Measurements from ENCODE around the gene CTNNA3. TPM values are rescaled to one million over a fixed set of nuclear protein-coding genes. Genes with fewer than 3 reads are reported as not detected.

CTNNA3 gene
- polyA plus RNA-seq, 1 donor from 2014 or later = 0.14 TPM

DNA sequence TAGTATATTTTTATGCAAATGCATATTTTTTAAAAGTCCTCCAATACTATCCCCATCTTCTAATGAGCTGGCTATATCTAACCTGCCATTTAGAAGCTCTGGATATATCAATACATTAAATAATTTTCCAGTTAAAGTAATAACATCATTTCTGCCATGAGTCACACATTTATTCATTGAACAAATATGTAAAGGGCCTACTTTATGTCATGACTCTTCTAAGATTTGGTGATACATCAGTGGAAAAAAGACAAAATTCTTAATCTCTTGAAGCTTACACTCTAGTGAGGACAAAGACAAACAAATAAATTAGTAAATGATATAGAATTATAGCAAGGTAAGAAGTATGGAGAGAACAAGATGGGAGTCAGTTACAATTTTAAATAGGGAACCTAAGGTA is 1487.0 kb downstream of the CTNNA3 start:
- Histone ChIP-seq H3F3A (ENCODE audit: insufficient read depth, low read length, poor library complexity, severe bottlenecking) (no peaks in the 10 kb centered on the region), H3K9me2 (ENCODE audit: insufficient read depth, low read length) (no peaks in the 10 kb centered on the region), H3K9me3 (ENCODE audit: low read length) (no peaks in the 10 kb centered on the region), H4K20me1 (ENCODE audit: insufficient read depth) (no peaks in the 10 kb centered on the region), H3K36me3 (ENCODE audit: insufficient read depth, low read length) (no peaks in the 10 kb centered on the region), H3K4me3 (ENCODE audit: low read length) (no peak overlapping the region), H3K4me2 (ENCODE audit: low read length) (no peak overlapping the region), H3K27me3 (ENCODE audit: insufficient read depth, low read depth, low read length) (no peaks in the 10 kb centered on the region), H3K9ac (ENCODE audit: low read length) (no peak overlapping the region), H2AFZ (ENCODE audit: low read depth, low read length) (no peak overlapping the region), H3K79me2 (replicated peaks; ENCODE audit: insufficient read depth, low read length) (no peaks in the 10 kb centered on the region), H3K27ac (ENCODE audit: low read length) (no peak overlapping the region)
- TF ChIP-seq RAD21 (conservative IDR thresholded peaks at IDR 0.05) = no peak

GRCh38 chr10:66204838-66205237 is 1491.2 kb downstream of the CTNNA3 start:
- no peak for TF ChIP-seq CTCF (IDR thresholded peaks at IDR 0.05; ENCODE audit: poor library complexity, severe bottlenecking)
- no peak for TF ChIP-seq MXI1 (conservative IDR thresholded peaks at IDR 0.05; ENCODE audit: poor library complexity, severe bottlenecking)
- TF ChIP-seq RAD21 (conservative IDR thresholded peaks at IDR 0.05) = no peak
- TF ChIP-seq EP300 (conservative IDR thresholded peaks at IDR 0.05; ENCODE audit: poor library complexity, severe bottlenecking) = no peak
- TF ChIP-seq POLR2AphosphoS5 (IDR thresholded peaks at IDR 0.05) = no peak
- TF ChIP-seq EZH2 (IDR thresholded peaks at IDR 0.05; ENCODE audit: borderline replicate concordance, insufficient read depth, low read length, poor library complexity, severe bottlenecking) = no peak
- no peak for TF ChIP-seq REST (IDR thresholded peaks at IDR 0.05; ENCODE audit: borderline replicate concordance)
- TF ChIP-seq SMC3 (conservative IDR thresholded peaks at IDR 0.05; ENCODE audit: poor library complexity) = no peak
- TF ChIP-seq TAF1 (IDR thresholded peaks at IDR 0.05; ENCODE audit: low read depth) = no peak
- Histone ChIP-seq H3K9ac (ENCODE audit: low read length) (no peak overlapping the region), H3K4me3 (ENCODE audit: low read length) (no peak overlapping the region), H4K20me1 (ENCODE audit: insufficient read depth) (no peaks in the 10 kb centered on the region), H3F3A (ENCODE audit: insufficient read depth, low read length, poor library complexity, severe bottlenecking) (no peaks in the 10 kb centered on the region), H3K4me2 (ENCODE audit: low read length) (no peak overlapping the region), H3K9me2 (ENCODE audit: insufficient read depth, low read length) (no peaks in the 10 kb centered on the region), H3K27me3 (ENCODE audit: insufficient read depth, low read depth, low read length) (no peaks in the 10 kb centered on the region), H3K36me3 (ENCODE audit: insufficient read depth, low read length) (no peaks in the 10 kb centered on the region), H3K79me2 (replicated peaks; ENCODE audit: insufficient read depth, low read length) (no peaks in the 10 kb centered on the region), H3K27ac (ENCODE audit: low read length) (no peak overlapping the region), H2AFZ (ENCODE audit: low read depth, low read length) (no peak overlapping the region), H3K9me3 (ENCODE audit: low read length) (no peaks in the 10 kb centered on the region)

DNA sequence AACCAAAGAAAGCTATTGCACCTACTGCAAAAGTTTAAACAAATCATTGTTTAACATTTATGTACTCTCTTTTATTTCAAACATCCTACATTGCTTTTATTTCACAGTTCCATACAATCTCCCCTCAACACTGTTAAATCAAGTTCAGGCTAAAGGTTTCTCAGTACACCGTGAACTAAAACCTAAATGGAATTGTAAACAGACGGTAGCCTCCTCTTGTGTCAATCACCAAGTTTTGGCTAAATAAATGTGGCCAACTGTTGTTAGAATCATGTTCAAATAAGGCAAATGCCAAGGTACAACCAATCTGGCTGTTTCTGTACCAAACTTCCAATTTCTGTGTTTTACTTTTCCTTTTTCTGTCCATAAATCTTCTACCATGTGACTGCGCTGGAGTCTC is 1493.9 kb downstream of the CTNNA3 start:
- no peak for TF ChIP-seq RAD21 (conservative IDR thresholded peaks at IDR 0.05)
- TF ChIP-seq REST (IDR thresholded peaks at IDR 0.05; ENCODE audit: borderline replicate concordance) = no peak
- H4K20me1 ChIP-seq (ENCODE audit: insufficient read depth) = no peaks in the 10 kb centered on the region
- no peak overlapping the region for H3K4me2 ChIP-seq (ENCODE audit: low read length)
- no peak overlapping the region for H3K9ac ChIP-seq (ENCODE audit: low read length)
- H3F3A ChIP-seq (ENCODE audit: insufficient read depth, low read length, poor library complexity, severe bottlenecking) = no peaks in the 10 kb centered on the region
- H2AFZ ChIP-seq (ENCODE audit: low read depth, low read length) = no peak overlapping the region
- H3K27ac ChIP-seq (ENCODE audit: low read length) = no peak overlapping the region
- H3K36me3 ChIP-seq (ENCODE audit: insufficient read depth, low read length) = no peaks in the 10 kb centered on the region
- no peaks in the 10 kb centered on the region for H3K9me2 ChIP-seq (ENCODE audit: insufficient read depth, low read length)
- no peaks in the 10 kb centered on the region for H3K9me3 ChIP-seq (ENCODE audit: low read length)
- H3K4me3 ChIP-seq (ENCODE audit: low read length) = no peak overlapping the region
- H3K79me2 ChIP-seq (replicated peaks; ENCODE audit: insufficient read depth, low read length) = no peaks in the 10 kb centered on the region
- no peaks in the 10 kb centered on the region for H3K27me3 ChIP-seq (ENCODE audit: insufficient read depth, low read depth, low read length)
